ENCODE results near the gene JAZF1.

- TF ChIP-seq REST (IDR thresholded peaks at IDR 0.05; ENCODE audit: insufficient replicate concordance, low read depth) (no peak), CTCF (IDR thresholded peaks at IDR 0.05; ENCODE audit: insufficient read depth, low read length) (no peak), POLR2AphosphoS5 (IDR thresholded peaks at IDR 0.05; ENCODE audit: low read depth) (no peak), GABPA (IDR thresholded peaks at IDR 0.05; ENCODE audit: low read depth) (no peak)
Measured at GRCh38 chr7:27995228-27995627, 185.4 kb downstream of the JAZF1 start.

Data from HL-60 (cell line).